ENCODE measurements around the gene NEK6.

- TF ChIP-seq CTCF (IDR thresholded peaks at IDR 0.05): no peak
- TF ChIP-seq POLR2A (IDR thresholded peaks at IDR 0.05): no peak
- TF ChIP-seq EP300 (IDR thresholded peaks at IDR 0.05): no peak
Measured at GRCh38 chr9:124255222-124255621, 2.5 kb upstream of the NEK6 start.

All from tibial nerve (tissue), 4 donors.